GM10847 (cell line): Measurements from ENCODE around the gene ATE1.

ENCODE experiments used
- POLR2A ChIP-seq: IDR thresholded peaks from 2 replicates; pipeline ENCODE4 v1.6.1; 2011; ENCODE audit not compliant: insufficient read length; ENCODE audit errors: extremely low read depth

The ATE1 gene

DNA sequence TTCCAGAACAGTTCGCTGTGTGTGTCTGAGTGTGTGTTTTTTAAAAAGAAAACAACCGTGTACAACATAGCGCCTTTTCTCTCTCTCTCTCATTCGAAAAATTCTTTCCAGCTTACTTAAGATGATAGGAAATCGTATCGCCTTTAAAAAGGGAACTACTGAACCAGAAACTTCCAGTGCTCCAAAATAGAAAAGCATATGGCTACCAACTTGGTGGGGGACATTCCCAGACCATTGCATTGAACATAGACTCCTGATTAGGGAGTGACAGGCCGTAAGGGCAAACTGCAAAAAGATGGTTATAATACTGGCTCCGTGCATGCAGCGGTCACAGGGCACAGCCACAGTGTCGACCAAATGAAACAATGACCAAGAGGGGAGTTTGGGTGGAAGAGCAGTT lies 235.2 kb downstream of the ATE1 start:
- no peak for TF ChIP-seq POLR2A

DNA sequence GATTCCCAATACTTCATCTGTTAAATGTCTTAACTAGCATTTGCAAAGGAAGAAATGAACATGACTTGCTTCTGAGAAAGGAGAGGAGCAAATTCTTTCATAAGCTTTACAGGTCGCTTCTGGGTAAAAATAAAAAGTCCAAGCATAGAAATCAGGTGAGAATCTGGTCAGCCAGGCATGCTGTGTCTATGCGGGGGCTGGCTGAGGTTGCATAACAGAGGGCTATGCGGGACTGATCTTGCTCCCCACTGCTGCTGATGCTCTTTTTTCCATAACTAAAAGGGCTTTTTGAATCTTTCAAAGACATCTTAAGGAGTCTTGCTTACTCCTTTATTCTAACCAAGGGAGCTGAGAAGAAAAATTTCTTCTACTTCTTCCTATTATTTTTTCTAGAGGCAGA lies 236.9 kb downstream of the ATE1 start:
- TF ChIP-seq POLR2A: no peak
